Cardiac atrium fibroblast (primary cell): ENCODE data around the gene MYL11. TPM values are rescaled to one million over a fixed set of nuclear protein-coding genes. Genes with fewer than 3 reads are reported as not detected.

Experiments
- total RNA-seq: library from RNA; depleted of rRNA; stranded (reverse); fragments of >200 nt; gene quantifications from 2 replicates; pipeline ENCODE4 v1.2.3, GENCODE V29; 2015

Gene MYL11, protein sequence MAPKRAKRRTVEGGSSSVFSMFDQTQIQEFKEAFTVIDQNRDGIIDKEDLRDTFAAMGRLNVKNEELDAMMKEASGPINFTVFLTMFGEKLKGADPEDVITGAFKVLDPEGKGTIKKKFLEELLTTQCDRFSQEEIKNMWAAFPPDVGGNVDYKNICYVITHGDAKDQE
- not detected in 2 replicates for total RNA-seq

DNA sequence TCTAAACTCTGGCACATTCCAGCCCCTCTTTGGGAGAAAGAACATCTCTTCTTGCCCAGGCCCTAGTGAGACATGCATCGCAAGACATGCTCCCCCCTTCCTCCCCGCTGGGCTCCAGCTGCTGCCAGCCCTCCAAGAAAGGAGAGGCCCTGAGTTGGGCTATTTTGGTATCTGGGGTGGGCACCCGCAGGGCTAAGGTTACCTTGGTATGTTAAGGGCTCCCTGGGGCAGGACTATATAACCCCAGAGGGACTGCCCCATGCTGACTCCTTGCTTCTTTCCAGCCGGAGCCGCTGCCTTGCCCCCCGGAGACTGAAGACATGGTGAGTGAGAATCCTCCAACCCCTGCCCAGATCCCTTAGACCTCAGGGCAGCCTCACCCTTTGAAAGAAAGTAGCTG is at the start of gene MYL11:
Gene MYL11, plus strand, starts transcription at position 265 of the 400 bp plus-strand sequence. Its CDS starts 56 bp downstream, at position 321.

DNA sequence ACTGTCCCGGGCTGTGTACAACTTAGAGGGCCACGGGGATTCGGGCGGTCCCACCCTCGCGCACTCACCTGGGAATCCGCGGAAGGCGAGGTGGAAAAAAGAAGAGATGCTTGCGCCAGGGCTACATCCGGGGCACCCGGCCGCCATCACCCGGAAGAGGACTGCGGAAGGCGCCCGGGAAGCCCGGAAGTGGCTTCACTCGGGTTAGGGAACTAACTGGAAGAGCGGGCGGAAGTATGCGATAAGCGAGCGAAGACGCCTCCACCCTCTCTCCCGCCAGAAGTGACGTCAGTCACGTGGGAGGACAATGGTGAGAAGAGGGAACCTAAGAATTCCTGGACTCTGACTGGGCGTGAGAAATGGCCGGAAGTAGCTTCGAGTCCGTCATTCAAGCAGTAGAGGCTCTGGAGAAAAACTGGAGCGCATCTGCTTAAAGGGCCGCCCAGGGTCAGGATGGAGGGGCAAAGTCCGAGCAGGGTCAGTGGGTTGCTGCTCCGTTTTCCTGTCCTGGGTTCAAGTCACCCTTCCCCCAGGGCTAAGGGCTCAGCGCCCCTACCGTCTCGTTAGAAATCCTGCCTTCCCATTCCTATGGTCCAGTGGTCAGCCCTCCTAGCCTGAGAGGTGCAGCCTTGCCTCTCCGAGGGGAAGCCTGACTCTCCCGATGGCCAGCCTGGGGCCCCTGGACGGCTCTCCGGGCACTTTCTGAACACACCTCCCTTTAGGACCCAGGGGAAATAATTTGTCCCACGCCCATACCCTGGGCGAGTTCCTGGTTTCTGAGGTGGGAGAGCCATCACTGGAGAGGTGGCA is 19.3 kb upstream of the MYL11 start, which contains the start of gene CD2BP2:
Gene CD2BP2, minus strand, starts transcription at position 165 of the 810 bp plus-strand sequence. CDS start 627 bp downstream, outside the sequence.

DNA sequence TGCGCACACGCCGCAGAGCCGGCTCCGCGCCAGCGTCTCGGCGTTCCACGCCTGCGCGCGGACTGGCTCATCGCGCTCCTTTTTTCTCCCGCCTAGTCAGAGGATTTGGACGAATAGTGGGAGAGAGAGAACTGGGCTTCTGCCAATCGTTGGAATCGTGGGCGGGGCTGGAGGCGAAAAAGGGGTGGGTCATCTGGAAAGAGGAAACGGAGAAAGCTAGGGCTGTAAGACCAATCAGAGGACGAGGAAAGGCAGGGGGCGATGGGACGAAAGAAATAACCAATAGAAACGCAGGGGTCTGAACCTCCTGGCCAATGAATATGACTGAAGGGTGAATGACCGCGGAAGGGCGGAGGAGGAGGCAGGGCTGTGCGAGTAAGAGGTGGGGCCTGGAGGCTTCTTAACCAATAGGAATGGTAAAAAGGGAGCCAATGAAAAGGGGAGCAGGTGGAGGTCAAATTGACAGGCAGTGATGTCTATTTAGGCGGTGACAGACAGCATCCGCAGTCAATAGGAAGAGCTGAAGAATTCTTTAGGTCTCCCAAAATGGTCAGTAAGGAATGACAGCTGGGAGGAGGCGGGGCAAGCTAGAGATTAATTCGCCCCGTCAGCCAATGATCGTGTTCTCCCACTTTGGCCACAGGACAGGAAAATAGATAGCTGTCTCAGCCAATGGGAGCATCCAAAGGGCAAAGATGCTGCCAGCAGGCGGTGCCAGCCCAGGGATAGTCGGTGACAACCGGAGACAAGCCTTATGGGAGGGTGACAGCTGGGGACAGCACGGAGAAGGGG is 4.0 kb upstream of the MYL11 start, which contains the start of gene TBC1D10B:
Gene TBC1D10B, minus strand, starts transcription at position 39 of the 792 bp plus-strand sequence. CDS start 311 bp downstream, outside the sequence.

DNA sequence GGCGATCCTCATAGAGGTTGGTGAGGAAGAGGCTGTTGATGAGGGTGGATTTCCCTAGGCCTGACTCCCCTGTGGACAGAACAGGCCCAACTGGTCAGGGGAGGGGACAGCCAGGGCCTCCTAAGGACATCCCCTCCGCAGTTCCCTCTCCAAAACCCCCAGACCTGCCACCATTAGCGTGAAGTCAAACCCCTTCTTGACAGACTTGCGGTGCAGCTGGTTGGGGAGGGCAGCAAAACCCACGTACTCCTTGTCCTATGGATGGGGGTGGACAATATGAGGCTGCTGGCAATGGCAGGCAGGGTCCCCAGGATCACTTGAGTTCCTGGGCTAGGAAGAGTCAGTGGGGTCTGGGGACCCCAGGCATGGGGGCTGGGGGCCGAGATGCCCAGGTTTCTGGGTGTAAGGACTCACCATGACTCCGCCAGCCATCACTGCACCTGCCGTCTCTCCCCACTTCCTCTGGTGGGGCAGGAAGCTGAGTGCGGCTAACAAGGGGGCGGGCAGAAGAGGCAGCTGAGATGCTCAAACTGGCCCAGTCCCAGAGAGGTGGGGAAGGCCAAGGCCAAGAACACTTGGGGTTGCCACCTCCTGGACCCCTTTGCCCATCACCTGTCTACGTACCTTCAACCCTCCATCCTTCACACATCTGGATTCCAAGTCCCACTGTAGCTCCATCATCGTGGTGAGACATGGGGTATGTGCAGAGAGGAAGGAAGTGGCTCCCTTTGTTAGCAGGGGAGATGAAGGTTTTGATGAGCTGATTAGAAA is 7.7 kb downstream of the MYL11 start, which contains the start of gene SEPTIN1:
Gene SEPTIN1, minus strand, starts transcription at position 451 of the 771 bp plus-strand sequence. Its CDS starts 19 bp downstream, at position 432.

DNA sequence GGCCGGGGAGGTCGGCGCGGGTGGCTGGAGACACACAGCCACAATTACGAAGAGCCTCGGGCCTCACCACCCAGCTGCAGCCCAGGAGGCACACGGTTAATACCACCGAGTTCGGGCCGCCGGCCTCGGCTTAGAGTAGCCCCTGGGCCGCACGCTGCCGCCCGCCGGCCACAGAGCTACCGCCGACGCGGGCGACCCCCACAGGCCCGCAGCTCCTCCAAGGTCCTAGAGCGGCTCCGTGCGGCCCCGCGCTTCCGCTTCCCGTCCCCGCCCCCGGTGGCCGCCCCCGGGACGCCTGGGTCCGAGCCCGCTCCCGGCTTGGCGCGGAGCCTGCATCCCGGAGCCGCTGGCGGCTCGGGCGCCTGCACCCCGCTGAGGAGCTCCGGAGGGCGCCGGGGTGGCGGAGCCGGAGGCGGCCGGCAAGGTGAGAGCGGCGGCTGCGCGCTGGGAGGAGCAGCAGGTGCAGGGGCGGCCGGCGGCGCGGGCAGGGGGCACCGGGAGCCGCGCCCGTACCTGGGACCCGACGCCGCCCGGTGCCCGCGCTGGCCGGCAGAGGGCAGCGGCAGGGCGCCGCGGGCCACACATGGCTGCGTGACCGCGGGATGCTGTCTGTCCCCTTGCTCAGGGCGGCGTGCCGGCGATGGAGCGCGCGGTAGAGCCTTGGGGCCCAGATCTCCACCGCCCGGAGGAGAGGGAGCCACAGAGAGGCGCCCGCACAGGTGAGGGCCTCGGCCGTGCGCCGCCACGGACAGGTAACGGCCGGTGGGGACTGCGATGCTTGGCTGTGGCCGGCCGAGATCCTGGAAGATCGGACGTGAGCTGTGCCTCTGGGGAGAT is 20.8 kb downstream of the MYL11 start, which contains the start of gene ZNF48:
Gene ZNF48, plus strand, starts transcription at position 266 of the 837 bp plus-strand sequence. Its CDS starts 375 bp downstream, at position 641.

DNA sequence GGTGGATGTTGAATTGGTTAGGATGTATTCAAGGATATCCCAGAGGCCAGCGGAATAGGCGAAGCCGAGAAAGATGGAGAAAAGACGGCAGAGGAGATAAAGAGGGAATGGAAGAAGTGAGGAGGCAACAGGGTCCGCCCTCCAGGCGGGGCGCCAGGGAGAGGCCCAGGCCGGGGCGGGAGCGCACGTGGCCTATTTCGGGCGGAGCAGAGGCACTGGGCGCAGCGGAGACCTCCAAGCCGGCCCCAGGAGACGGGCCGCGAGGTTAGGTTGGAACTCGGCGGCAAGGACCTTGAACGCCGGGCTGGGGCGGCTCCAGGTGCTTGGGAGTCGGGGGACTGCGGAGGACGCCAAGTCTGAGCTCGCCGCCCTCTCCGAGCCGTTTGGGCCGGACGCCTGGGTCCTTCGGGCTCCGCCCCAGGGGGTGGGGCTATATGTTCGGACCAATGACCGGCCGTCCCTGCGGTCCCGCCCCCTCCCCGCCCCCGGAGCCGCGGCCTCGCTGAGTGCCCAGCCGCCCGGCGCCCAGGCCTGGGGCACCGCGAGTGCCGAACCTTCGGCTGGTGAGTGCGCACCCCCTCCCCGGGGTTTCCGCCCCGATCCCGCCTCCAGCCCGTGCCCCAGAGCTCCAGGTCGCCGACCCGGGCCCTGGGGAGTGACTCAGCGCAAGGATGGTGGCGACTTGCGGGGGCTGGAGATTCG is 32.7 kb downstream of the MYL11 start, which contains the start of gene ZNF771:
Gene ZNF771, plus strand, starts transcription at position 505 of the 702 bp plus-strand sequence. CDS start 448 bp downstream, outside the sequence.

Other genes starting within 250 kb of the MYL11 start
- under 0.01 and 0.90 TPM in 2 replicates for gene CORO1A, start 191.2 kb upstream of the MYL11 start, total RNA-seq
- gene BOLA2B, start 181.1 kb upstream of the MYL11 start, total RNA-seq = 272 and 348 TPM in 2 replicates
- gene SLX1A, start 180.9 kb upstream of the MYL11 start, total RNA-seq = 16.4 and 43.6 TPM in 2 replicates
- gene SULT1A3, start 175.5 kb upstream of the MYL11 start, total RNA-seq = 7.1 and 13.4 TPM in 2 replicates
- 0.18 and 1.5 TPM in 2 replicates for gene NPIPB13, start 126.3 kb upstream of the MYL11 start, total RNA-seq
- gene CD2BP2, start 19.5 kb upstream of the MYL11 start, total RNA-seq = 42.4 and 48.6 TPM in 2 replicates
- gene TBC1D10B, start 4.3 kb upstream of the MYL11 start, total RNA-seq = 32.0 and 44.6 TPM in 2 replicates
- gene SEPTIN1, start 7.8 kb downstream of the MYL11 start, total RNA-seq = not detected in 2 replicates
- gene ZNF48, start 20.6 kb downstream of the MYL11 start, total RNA-seq = 3.7 and 7.6 TPM in 2 replicates
- gene ZNF771, start 32.8 kb downstream of the MYL11 start, total RNA-seq = 11.9 and 17.2 TPM in 2 replicates
- gene DCTPP1, start 55.2 kb downstream of the MYL11 start, total RNA-seq = 14.6 and 19.8 TPM in 2 replicates
- gene SEPHS2, start 71.1 kb downstream of the MYL11 start, total RNA-seq = 16.4 and 24.5 TPM in 2 replicates
- not detected in 2 replicates for gene ITGAL, start 97.9 kb downstream of the MYL11 start, total RNA-seq
- 23.6 and 24.8 TPM in 2 replicates for gene ZNF768, start 151.8 kb downstream of the MYL11 start, total RNA-seq
- 6.9 and 11.3 TPM in 2 replicates for gene ZNF747, start 160.1 kb downstream of the MYL11 start, total RNA-seq
- gene ZNF764, start 183.6 kb downstream of the MYL11 start, total RNA-seq = 7.3 and 9.0 TPM in 2 replicates
- 6.6 and 11.7 TPM in 2 replicates for gene ZNF688, start 196.9 kb downstream of the MYL11 start, total RNA-seq
- 4.9 and 8.1 TPM in 2 replicates for gene ZNF785, start 210.9 kb downstream of the MYL11 start, total RNA-seq
- 3.6 and 7.5 TPM in 2 replicates for gene ZNF689, start 235.6 kb downstream of the MYL11 start, total RNA-seq